Right ventricle myocardium inferior (tissue), 1 donor: ENCODE results near the gene SYS1. TPM values are rescaled to one million over a fixed set of nuclear protein-coding genes. Genes with fewer than 3 reads are reported as not detected.

ENCODE experiments used
- ATAC-seq: fragments of 200-7000 bp; cut with Tn5 transposase; one replicate; pipeline ENCODE4 v1.9.1; 2020; ENCODE audit warnings: mild to moderate bottlenecking, moderate library complexity
- DNase-seq: peaks from one replicate; pipeline ENCODE4 v3.0.0; 2021; ENCODE audit errors: missing footprints
- intact Hi-C: fragments of 100-400 bp; cut with DNase I; formaldehyde crosslinking; loops from one replicate; pipeline ENCODE4 v1.11.0; 2022
- long read RNA-seq: library from polyadenylated mRNA; unstranded; transcript quantifications from one replicate; pipeline ENCODE4 v2.0.0, GENCODE V29; 2021
- total RNA-seq: library from RNA; stranded (reverse); fragmentation: NEBNext Ultra II Directional; extraction: Animal tissue kit (Norgen Biotek cat#: 25700); gene quantifications from one replicate; pipeline ENCODE4 v1.2.1, GENCODE V29; 2021
- donor health status: DM: no; HTN: yes; CAD: no; lungs with severe emphysema.

SYS1 gene
- 21.9 TPM for total RNA-seq
- long read RNA-seq, transcript SYS1-201 (4 exons, 2,862 nt): major isoform, 28 of 33 reads
- long read RNA-seq, partial matches to known transcripts: 0 of 33 reads
- long read RNA-seq, other reads (novel, unspliced or antisense): 4 of 33 reads

- intact Hi-C loops: loop anchor here (1.0 to 2.0 kb wide), 4 partner anchors 10 to 74 kb away; no protein-coding TSS in a partner anchor
Observed at GRCh38 chr20:45362804-45363610, at the start of gene SYS1. Gene SYS1 (plus strand): TSS chr20:45363156. CDS start chr20:45363532, 376 bp downstream.

GRCh38 chr20:45313943-45314342 is 49.0 kb upstream of the SYS1 start:
- intact Hi-C loops: loop anchor here (5.0 kb wide), 1 partner anchor 272 kb away; no protein-coding TSS in a partner anchor
- no peak for DNase-seq

More at GRCh38 chr20:45362804-45363610, at the start of gene SYS1:
- DNase-seq (peak; percentile 99), ATAC-seq (peak; percentile 92)

GRCh38 chr20:45315672-45316071 is 47.3 kb upstream of the SYS1 start:
- intact Hi-C loops: no loop called here
- DNase-seq (no peak), ATAC-seq (no peak)

More at GRCh38 chr20:45313943-45314342, 49.0 kb upstream of the SYS1 start:
- no peak for ATAC-seq

DNA sequence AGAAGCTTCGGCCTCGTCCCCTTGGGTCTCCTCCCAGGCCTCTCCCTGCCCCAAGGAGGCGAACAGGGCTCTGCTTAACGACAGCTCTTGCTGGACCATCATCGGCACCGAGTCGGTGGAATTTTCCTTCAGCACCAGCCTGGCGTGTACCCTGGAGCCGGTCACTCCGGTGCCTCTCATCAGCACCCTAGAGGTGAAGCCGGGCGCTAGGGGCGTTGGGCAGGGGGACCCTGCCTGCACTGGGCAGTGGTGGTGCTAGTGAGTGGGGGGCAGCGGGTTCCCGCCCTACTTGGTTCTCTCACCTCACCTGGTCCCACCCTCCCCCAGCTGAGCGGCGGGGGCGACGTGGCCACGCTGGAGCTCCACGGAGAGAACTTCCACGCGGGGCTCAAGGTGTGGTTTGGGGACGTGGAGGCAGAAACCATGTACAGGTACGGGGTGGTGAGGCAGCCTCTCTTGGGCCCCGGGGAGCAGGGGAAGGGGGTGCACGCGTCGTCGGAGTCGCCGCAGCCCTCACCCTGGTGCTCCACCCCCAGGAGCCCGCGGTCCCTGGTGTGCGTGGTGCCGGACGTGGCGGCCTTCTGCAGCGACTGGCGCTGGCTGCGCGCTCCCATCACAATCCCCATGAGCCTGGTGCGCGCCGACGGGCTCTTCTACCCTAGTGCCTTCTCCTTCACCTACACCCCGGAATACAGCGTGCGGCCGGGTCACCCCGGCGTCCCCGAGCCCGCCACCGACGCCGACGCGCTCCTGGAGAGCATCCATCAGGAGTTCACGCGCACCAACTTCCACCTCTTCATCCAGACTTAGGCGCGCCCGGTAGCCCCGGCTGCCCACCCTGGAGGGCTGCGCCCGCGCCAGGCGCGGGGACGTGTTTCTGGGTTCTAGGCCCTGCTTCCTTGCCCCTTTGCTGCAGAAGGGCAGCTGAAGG is 46.5 kb upstream of the SYS1 start:
- ATAC-seq (no peak), DNase-seq (no peak)
- intact Hi-C loops: no loop called here

GRCh38 chr20:45317826-45318225 is 45.1 kb upstream of the SYS1 start:
- DNase-seq (no peak), ATAC-seq (no peak)
- intact Hi-C loops: loop anchor here (2.0 kb wide), 1 partner anchor 453 kb away; no protein-coding TSS in a partner anchor

- ATAC-seq (no peak), DNase-seq (no peak)
- intact Hi-C loops: loop anchor here (2.0 kb wide), 1 partner anchor 452 kb away; no protein-coding TSS in a partner anchor
Observed at GRCh38 chr20:45318386-45318939, 44.5 kb upstream of the SYS1 start.

DNA sequence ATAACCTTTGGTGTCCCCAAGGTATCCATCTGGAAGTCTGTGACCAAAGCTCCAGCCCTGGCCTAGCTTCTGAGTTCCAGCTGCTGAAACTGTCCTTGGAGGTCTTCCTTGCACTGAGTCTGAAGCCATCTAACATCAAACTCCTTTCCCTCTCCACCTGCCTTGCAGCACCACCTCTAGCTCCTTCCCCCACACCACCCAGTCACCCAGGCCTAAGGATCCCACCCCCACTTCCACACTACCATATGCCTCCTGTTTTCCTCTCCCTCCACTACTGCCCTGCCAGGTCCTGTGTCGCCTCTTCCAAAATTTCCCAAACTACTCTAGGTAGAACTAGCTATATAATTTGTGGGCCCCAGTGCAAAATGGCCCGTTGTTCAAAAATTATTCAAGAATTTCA is 44.0 kb upstream of the SYS1 start:
- no peak for ATAC-seq
- DNase-seq: no peak
- intact Hi-C loops: loop anchor here (1.0 to 2.0 kb wide), 2 partner anchors 118 to 452 kb away; no protein-coding TSS in a partner anchor

- ATAC-seq (no peak), DNase-seq (no peak)
- intact Hi-C loops: loop anchor here (2.0 kb wide), 1 partner anchor 42 kb away; the partner anchor contains the start of gene SYS1
Observed at GRCh38 chr20:45320948-45321595, 41.9 kb upstream of the SYS1 start.

- ATAC-seq (peak; percentile 78), DNase-seq (no peak)
- intact Hi-C loops: no loop called here
Observed at GRCh38 chr20:45322952-45323383, 40.0 kb upstream of the SYS1 start.

DNA sequence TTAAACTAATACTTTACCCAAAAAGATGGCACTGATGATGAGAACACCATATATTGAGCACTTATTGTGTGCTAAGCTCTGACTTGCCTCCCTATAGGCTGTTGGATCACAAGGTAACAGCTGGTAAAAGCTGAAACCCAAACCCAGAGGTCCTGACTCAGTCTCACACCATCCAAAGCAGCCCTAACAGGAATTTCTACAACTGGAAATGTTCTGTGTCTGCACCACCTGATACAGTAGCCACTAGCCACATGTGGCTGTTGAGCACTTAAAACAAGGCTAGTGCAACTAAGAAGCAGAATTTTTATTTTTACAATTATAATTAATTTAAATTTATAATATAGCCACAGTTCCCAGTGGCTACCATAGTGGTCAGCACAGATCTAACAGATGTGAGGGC is 39.2 kb upstream of the SYS1 start:
- intact Hi-C loops: no loop called here
- ATAC-seq (no peak), DNase-seq (no peak)

DNA sequence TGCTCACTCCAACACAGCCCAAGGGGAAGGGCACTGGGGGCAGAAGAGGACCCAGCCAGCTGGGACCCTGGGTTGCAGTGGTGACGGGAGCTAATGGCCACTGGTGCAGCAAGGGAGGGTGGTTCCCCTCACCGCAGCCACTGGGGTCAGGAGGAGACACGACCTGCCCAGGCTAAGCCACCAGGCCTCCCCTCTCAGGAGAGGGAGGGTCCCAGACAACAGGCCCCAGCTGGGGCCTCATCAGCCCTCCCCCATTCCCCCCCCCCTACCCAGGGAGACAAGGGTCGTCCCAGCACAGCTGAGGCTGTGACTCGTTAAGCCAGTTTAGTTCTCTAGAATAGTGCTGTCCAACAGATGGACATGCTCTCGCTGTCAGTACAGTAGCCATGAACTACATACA is 37.6 kb upstream of the SYS1 start:
- ATAC-seq (no peak), DNase-seq (no peak)
- intact Hi-C loops: no loop called here

DNA sequence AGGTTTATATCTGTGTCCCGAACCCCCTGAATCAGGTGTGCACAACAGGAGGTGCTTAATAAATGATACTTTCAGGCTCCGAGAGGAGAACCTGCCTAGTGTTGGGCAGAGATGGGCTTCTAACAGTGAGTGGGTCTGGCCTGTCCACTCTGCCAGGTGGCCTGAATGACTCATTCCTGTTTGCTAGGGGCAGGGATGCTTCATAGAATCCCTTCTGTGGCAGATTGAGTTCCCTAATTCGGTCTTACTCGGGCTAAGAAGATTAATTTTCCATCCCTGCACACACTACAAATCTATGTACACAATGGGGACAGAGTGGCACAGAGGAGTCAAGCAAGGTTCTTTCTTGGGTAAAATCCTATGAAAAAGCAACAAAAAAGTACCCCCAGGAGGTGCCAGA is 34.5 kb upstream of the SYS1 start:
- DNase-seq (no peak), ATAC-seq (no peak)
- intact Hi-C loops: no loop called here

- ATAC-seq: no peak
- intact Hi-C loops: no loop called here
- no peak for DNase-seq
Observed at GRCh38 chr20:45329497-45330319, 33.2 kb upstream of the SYS1 start.

GRCh38 chr20:45330476-45330875 is 32.5 kb upstream of the SYS1 start:
- DNase-seq (no peak), ATAC-seq (no peak)
- intact Hi-C loops: no loop called here

DNA sequence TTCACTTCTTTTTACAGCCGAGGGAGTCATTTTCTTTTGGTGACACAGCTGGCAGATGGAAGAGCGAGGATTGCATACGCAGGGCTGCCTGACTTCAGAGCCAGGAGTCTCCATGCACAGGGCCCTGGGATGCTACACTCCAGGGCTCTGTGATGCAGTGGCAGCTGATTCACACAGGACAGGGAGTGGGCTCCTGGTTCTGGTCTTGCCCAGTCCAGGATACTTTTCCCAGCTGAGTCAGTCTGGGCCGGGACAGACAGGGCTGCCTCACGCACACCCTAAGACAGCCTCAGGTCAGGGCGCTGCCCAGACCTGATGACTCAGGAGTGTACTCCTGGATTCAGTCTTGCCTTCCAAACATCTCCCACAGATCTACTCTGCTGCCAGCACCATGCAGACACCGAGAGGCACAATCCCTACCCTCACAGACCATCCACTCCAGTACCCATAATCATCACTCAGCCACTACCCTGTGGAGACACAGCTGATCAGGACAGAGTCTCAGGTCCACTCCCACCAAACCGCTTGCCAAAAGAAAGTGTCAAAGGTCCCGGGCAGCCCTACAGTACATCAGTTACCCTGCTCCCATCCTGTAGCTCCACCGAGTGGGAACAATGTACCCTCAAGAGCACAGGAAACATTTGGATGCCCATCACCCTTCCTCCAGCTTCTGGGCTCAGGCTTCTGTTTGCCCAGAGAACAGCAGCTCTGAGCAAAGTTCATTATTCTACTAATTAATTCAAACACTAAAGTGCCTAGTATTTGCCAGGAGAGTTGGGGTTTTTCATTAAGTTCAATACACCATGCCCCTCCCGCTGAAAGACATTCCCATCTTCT is 26.2 kb upstream of the SYS1 start:
- intact Hi-C loops: no loop called here
- DNase-seq (no peak), ATAC-seq (no peak)

DNA sequence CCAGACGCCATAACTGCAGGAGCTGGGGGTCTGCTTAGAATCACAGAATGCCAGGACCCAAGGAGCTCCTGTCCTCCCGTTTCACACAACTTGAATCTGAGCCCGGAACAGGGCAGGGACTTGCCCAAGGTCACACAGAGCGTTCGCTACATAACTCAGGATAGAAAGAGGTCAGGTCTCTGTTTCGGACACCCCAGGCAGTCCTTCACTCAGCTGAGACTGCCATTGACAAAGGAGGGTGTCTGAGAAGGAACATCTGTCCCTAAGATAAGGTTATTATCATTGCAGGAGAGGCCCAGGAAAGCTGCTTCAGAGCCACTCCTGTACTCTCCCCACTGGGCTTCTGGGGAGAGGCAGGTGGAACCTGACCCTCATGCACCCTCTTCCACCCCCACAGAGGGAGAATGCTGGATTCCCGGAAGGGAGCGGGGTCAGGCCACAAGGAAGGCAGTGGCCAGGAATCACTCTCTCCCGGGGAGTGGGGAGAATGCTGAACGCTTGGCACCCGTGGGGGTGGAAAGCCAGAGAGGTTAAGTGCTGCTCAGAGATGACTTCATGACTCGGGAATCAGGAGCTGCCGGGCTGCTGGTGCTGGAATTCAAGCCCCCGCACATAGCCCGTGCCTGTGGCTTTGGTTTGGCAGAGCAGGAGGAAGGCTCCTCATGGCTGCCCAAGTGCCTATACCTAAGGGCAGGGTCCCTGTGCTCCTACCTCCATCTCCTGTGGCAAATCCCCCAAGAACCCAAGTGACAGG is 25.4 kb upstream of the SYS1 start:
- no peak for DNase-seq
- intact Hi-C loops: no loop called here
- peak; percentile 29 for ATAC-seq
